ENCODE data around the gene GPRIN2. TPM values are rescaled to one million over a fixed set of nuclear protein-coding genes. Genes with fewer than 3 reads are reported as not detected.
A peak's percentile ranks its signal among the peaks of the same experiment; 100 is the strongest.

GPRIN2 gene
- total RNA-seq, 1 experiment from 2014 or later, result 10.5 TPM

DNA sequence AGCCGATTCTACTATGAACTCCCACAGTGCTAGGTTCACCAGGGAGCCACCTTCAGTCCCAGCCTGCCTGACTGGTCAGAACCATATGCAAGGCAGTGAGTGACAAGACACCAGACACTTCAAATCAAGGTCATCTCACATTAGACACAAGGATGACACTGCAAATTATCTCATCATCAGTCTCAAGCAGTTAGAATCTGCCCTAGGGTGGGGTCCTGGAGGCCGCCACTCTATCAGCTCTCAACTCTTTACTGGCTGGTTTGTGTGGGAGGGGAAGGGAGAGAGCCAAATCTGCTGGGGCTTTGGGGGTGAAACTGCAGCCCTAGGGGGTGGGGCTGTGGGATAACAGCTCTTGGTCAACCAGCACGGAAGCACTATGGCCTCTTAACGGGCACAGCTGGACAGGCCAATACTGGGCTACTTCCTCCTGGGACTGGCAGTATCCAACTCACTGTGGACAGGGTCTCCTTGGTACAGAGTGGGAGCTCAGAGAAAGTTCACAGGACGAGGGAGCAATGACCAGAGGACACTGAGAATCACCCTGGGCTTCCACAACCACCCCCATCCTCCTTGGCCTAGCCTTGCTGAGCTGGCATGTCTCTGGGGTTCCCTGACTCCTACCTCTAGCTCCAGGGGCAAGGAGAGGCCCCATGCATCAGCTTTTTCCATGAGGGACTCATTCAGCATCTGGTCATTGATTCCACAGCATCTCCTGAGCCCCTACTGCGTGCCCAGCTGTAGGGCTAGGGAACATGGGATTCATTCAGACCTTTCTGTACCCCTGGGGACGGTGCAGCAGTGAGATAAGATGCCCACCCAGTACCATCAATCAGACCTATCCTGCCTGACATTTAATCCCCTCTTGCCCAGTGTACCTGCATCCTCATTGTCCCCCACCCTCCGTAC, 5.4 kb downstream of the GPRIN2 start:
- no CpG with 5 or more reads among the region's 8 CpGs for WGBS (ENCODE audit: extremely low coverage, insufficient read length, low lambda C conversion rate)
- no peak overlapping the region for H2BK15ac ChIP-seq (ENCODE audit: low read depth, low read length)
- H3K23ac ChIP-seq (ENCODE audit: insufficient read length, low read depth, low read length), result no peak overlapping the region
- H2BK20ac ChIP-seq (ENCODE audit: low read depth, low read length, poor library complexity, severe bottlenecking), result no peak overlapping the region
- H2BK120ac ChIP-seq (ENCODE audit: low read depth, low read length, poor library complexity, severe bottlenecking), result no peak overlapping the region
- no peak overlapping the region for H2BK12ac ChIP-seq (ENCODE audit: insufficient read length, low read depth, low read length)
- H3K79me1 ChIP-seq (ENCODE audit: insufficient read depth, low read depth, low read length, poor library complexity, severe bottlenecking), result no peaks in the 10 kb centered on the region
- H3K4me2 ChIP-seq (ENCODE audit: insufficient read depth, insufficient read length, low read length), result no peak overlapping the region
- peaks cover 8% of the 10 kb centered on the region for H3K23me2 ChIP-seq (ENCODE audit: insufficient read length, low read depth, low read length, poor library complexity, severe bottlenecking)
- TF ChIP-seq, protein P1, sequence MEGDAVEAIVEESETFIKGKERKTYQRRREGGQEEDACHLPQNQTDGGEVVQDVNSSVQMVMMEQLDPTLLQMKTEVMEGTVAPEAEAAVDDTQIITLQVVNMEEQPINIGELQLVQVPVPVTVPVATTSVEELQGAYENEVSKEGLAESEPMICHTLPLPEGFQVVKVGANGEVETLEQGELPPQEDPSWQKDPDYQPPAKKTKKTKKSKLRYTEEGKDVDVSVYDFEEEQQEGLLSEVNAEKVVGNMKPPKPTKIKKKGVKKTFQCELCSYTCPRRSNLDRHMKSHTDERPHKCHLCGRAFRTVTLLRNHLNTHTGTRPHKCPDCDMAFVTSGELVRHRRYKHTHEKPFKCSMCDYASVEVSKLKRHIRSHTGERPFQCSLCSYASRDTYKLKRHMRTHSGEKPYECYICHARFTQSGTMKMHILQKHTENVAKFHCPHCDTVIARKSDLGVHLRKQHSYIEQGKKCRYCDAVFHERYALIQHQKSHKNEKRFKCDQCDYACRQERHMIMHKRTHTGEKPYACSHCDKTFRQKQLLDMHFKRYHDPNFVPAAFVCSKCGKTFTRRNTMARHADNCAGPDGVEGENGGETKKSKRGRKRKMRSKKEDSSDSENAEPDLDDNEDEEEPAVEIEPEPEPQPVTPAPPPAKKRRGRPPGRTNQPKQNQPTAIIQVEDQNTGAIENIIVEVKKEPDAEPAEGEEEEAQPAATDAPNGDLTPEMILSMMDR (conservative IDR thresholded peaks at IDR 0.05), result no peak
- H2AK5ac ChIP-seq (ENCODE audit: insufficient read length, low read length), result no peak overlapping the region
- H3K27ac ChIP-seq (ENCODE audit: insufficient read length, low read depth, low read length), result no peak overlapping the region
- H3K18ac ChIP-seq (ENCODE audit: insufficient read length, low read depth, low read length), result no peak overlapping the region
- H3K36me3 Mint-ChIP-seq (ENCODE audit: insufficient read depth in 1 of 3, low read depth in 3 of 3), result peaks cover 0 to 3% (median 0%) of the 10 kb centered on the region in 3 experiments; a peak in 1 of 7 replicates
- no peak overlapping the region for H2BK5ac ChIP-seq (ENCODE audit: insufficient read length, low read length)
- H3K14ac ChIP-seq (ENCODE audit: insufficient read depth, low read length), result no peak overlapping the region
- H4K20me1 ChIP-seq (ENCODE audit: control insufficient read depth, insufficient read depth, insufficient read length), result no peaks in the 10 kb centered on the region
- no peaks in the 10 kb centered on the region for H3K27me3 ChIP-seq (ENCODE audit: insufficient read depth, low read length)
- H3K27me3 Mint-ChIP-seq (ENCODE audit: low read depth), result no peaks in the 10 kb centered on the region
- H3K4me1 Mint-ChIP-seq, result peaks cover 0 to 5% of the 10 kb centered on the region in 2 experiments; a peak in 2 of 4 replicates
- H4K91ac ChIP-seq (ENCODE audit: insufficient read length, low read depth, low read length), result no peak overlapping the region
- H3K4me1 ChIP-seq (ENCODE audit: insufficient read depth, low read length), result peaks cover 4% of the 10 kb centered on the region; the same call in 1 of the 2 replicates
- no peak overlapping the region for H3K4ac ChIP-seq (ENCODE audit: low read depth, low read length)
- no peak overlapping the region for H3K4me3 Mint-ChIP-seq
- no peak overlapping the region for H3K9ac ChIP-seq (ENCODE audit: extremely low read depth, insufficient read length, low read length)
- no peak overlapping the region for H4K5ac ChIP-seq (ENCODE audit: insufficient read length, low read depth, low read length)
- H3K9me3 Mint-ChIP-seq, result no peaks in the 10 kb centered on the region
- no peak overlapping the region for H3K27ac Mint-ChIP-seq
- H2AFZ ChIP-seq (ENCODE audit: low read length), result no peak overlapping the region
- H3K79me2 ChIP-seq (ENCODE audit: insufficient read depth, low read length), result no peaks in the 10 kb centered on the region
- DNase-seq, result peak; percentile 25
- H4K8ac ChIP-seq (replicated peaks; ENCODE audit: insufficient read length, low read depth, low read length), result no peak overlapping the region
- no peaks in the 10 kb centered on the region for H3K9me3 ChIP-seq (ENCODE audit: control insufficient read depth, low read depth, low read length)
- no peak overlapping the region for H3K56ac ChIP-seq (ENCODE audit: insufficient read length, low read depth, low read length)
- H3T11ph ChIP-seq (ENCODE audit: low read length), result no peak overlapping the region

Data from H9 (cell line).